ENCODE data around the gene SAG. TPM values are rescaled to one million over a fixed set of nuclear protein-coding genes. Genes with fewer than 3 reads are reported as not detected.
A peak's percentile ranks its signal among the peaks of the same experiment; 100 is the strongest.
"Not testable (repeated sequence)": the region's sequence is repeated elsewhere in the genome, so short reads cannot be mapped to it uniquely, and the experiment has no call there.

The SAG gene
- total RNA-seq, 2 donors from 2014 or later = 0.05 TPM; not detected in 1

DNA sequence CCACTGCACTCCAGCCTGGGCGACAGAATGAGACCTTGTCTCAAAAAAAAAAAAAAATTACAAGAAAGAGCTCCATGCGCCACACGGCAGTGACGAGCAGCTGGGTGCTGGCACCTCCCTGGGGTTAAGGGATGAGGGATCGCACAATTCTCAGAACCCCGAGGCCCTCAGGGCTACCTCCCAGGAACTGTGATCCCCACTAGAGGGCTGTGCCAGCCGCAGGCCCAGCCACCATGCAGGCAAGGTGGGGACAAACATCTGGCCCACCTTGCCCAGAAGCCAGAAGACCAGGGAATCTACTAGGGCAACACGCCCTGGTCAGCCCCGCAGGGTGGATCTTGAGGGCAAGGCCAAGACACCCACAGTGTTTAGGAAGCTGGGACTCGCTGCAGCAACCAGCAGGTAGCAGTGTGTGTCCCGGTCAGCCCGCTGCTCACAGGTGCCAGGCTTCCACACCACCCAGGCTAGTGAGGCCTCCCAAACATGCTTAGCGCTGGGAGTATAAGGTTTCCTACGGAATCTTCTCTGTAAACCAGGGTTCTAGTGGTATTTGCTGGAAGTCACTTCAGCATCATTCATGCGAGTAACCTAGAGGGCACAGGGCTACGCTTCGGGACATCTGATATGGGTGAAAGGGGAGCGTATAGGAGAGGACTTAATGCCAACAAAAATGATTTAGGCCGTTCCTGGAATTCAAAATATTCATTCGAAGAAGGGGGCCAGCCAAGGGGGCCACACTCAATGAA is 6.7 kb downstream of the SAG start:
- no peak for ATAC-seq

DNA sequence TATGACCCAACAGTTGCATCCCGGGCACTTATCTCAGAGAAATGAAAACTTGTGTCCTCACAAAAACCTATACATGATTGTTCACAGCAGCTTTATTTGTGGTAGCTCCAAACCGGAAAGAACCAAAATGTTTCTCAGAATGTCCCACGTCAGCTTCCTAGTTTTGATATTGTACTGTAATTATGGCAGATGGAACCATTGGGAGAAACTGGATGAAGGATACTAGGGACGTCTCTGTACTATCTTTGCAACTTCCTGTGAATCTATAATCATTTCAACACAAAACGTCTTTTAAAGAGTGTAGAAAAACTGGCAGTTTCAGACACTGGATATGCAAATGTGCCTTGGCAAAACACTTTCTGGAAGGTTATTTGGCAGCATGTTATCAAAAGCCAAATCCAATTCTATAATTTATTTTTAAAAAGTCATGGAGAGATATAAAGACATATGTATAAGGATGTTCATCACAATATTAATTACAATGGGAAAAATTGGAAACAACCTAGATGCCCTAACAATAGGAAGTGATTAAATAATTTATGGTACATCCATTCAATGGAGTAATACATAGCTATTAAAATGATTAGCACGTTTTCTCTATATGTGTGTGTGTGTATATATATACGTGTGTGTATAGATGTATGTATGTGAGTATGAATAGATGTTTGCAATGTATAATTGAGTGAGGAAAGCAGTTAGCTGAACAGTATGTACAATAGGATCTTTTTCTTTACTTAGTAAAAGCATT is 9.8 kb downstream of the SAG start:
- ATAC-seq (no peak), DNase-seq (ENCODE audit: low spot score in 2 of 2) (no peak)
- Mint-ChIP-seq H3K27ac (no peak overlapping the region), H3K9me3 (no peaks in the 10 kb centered on the region), H3K36me3 (no peaks in the 10 kb centered on the region)

More for the DNA sequence above, 6.7 kb downstream of the SAG start:
- no peaks in the 10 kb centered on the region for H3K36me3 Mint-ChIP-seq
- DNase-seq (ENCODE audit: low spot score in 2 of 2) = no peak
- no peaks in the 10 kb centered on the region for H3K9me3 Mint-ChIP-seq
- no peak overlapping the region for H3K27ac Mint-ChIP-seq

DNA sequence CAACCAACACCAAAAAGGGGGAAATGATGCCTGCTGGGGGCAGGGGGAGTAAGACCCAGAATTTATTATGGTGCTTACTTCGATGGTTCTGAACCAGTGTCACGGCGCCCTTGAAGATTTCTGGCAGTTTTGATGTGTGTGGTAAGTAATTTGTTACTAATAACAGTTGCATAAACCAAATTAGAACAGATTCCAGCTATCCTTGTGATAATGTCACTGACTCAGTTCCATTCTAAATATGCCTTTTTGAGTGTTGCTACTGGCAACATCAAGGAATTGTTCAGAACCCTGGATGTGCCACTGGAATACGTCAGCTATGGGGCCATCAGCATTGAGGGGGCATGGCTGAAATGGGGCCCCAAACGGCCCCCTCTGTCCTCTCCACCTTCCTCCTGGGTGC is 11.6 kb downstream of the SAG start:
- Mint-ChIP-seq H3K9me3 (no peaks in the 10 kb centered on the region), H3K36me3 (no peaks in the 10 kb centered on the region), H3K27ac (no peak overlapping the region)
- ATAC-seq = no peak
- DNase-seq (ENCODE audit: low spot score in 2 of 2) = no peak

- H3K9me3 Mint-ChIP-seq = no peaks in the 10 kb centered on the region
- peak overlapping the region in 1 of 2 donors; percentile 19 for H3K27ac Mint-ChIP-seq
- no peak for ATAC-seq
- DNase-seq (ENCODE audit: low spot score in 2 of 2) = no peak
- no peaks in the 10 kb centered on the region for H3K36me3 Mint-ChIP-seq
Observed at GRCh38 chr2:233320470-233320869, 12.9 kb downstream of the SAG start.

DNA sequence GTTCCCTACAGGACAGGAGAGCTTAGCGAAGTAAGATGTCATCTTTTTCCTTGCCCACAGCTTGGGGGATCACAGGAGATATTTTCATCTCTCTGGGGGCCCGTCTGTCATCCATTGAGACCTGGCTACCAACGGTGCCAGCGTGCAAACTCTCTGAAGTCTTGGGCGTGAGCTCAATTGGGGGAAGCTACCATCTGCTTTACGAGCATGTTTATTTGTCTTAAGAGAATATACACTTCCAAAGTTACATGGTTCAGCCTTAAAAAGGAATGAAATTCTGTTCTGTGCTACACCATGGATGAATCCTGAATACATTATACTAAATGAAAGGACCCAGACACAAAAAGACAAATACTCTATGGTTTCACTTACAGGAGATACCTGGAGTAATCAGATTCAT is 13.6 kb downstream of the SAG start:
- DNase-seq (ENCODE audit: low spot score in 2 of 2) (no peak), ATAC-seq (no peak)
- H3K36me3 Mint-ChIP-seq = no peaks in the 10 kb centered on the region
- peak overlapping the region in 1 of 2 donors; percentile 19 for H3K27ac Mint-ChIP-seq
- no peaks in the 10 kb centered on the region for H3K9me3 Mint-ChIP-seq

DNA sequence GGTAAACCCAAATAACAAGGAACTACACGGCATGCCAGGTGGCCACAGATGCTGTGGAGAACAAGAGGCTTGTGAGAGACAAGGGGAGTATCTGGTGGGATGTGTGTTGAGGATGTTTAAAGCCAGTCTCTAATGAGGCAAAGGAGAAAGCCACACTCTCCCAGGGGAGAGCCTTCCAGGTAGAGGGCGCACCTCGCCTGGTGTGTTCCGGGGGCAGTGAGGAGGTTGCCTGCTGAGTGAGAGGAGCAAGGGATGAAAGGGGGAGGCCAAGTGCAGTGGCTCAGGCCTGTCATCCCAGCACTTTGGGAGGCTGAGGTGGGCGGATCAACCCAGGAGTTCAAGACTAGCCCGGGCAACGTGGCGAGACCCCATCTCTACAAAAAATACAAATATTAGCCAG is 16.2 kb downstream of the SAG start:
- no peak for ATAC-seq
- DNase-seq (ENCODE audit: low spot score in 2 of 2) = no peak
- H3K9me3 Mint-ChIP-seq = no peaks in the 10 kb centered on the region
- H3K27ac Mint-ChIP-seq = peak overlapping the region in 1 of 2 donors; percentile 9
- no peaks in the 10 kb centered on the region for H3K36me3 Mint-ChIP-seq

GRCh38 chr2:233325256-233325655 is 17.6 kb downstream of the SAG start:
- Mint-ChIP-seq H3K9me3 (no peaks in the 10 kb centered on the region), H3K27ac (no peak overlapping the region), H3K36me3 (no peaks in the 10 kb centered on the region)
- DNase-seq (ENCODE audit: low spot score in 2 of 2) = no peak
- ATAC-seq = no peak

DNA sequence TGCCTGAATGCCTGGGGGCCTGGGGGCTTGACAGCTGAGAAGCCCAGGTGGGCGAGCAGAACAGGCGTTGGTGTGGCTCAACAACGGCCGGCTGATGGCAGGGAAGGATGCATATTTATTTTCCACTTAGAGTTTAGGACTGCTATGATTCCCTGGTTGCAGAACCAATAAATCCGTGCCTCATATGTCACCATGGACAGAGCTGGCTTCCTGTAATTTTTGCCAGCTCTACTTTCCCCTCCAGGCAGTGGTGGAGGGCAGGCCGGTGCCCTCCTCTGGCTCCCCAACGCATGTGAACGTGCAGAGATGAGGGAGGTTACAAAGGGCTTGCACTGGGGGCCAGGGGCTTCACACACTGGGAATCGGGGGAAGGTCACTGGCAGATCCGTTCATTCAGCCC is 18.2 kb downstream of the SAG start:
- DNase-seq (ENCODE audit: low spot score in 2 of 2) = no peak
- peaks cover 0 to under 1% of the 10 kb centered on the region in 2 donors for H3K36me3 Mint-ChIP-seq
- no peaks in the 10 kb centered on the region for H3K9me3 Mint-ChIP-seq
- H3K27ac Mint-ChIP-seq = no peak overlapping the region
- no peak for ATAC-seq

GRCh38 chr2:233326500-233326899 is 18.9 kb downstream of the SAG start:
- Mint-ChIP-seq H3K27ac (no peak overlapping the region), H3K36me3 (peaks cover 0 to 7% of the 10 kb centered on the region in 2 donors), H3K9me3 (peaks cover 0 to 6% of the 10 kb centered on the region in 2 donors)
- no peak for ATAC-seq
- no peak for DNase-seq (ENCODE audit: low spot score in 2 of 2)

- Mint-ChIP-seq H3K36me3 (peaks cover 6 to 15% of the 10 kb centered on the region in 2 donors), H3K9me3 (peaks cover 6 to 13% of the 10 kb centered on the region in 2 donors), H3K27ac (no peak overlapping the region)
- no peak for ATAC-seq
- no peak for DNase-seq (ENCODE audit: low spot score in 2 of 2)
Observed at GRCh38 chr2:233328922-233329321, 21.3 kb downstream of the SAG start.

DNA sequence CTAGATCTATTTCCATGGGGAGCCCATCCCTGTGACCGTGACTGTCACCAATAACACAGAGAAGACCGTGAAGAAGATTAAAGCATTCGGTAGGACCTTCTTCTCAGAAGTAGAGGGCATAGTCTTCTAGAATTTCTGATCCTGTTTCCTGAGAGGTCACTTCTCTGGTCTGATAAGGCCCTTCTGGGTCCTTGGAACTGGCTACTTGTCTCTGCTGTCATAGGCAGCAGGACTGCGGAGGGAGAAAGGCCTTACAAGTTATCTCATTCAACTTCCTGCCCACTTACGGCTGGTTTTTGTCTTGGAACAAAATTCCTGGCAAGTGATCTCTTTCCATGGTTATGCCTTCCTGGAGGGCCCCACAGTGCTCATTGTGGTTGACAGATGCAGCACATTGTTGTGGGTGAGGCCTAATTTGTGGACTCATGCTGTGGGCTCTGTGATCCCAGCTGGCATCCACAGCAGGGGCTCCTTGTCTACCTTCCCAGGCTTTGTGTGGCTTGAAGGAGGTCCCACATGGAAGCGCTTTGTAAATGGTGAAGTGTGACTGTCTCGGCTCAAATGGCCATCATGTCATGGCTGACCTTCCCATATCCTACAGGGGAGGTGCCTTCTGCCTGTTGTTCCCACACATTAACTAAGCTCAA is 22.0 kb downstream of the SAG start:
- Mint-ChIP-seq H3K36me3 (peaks cover 6 to 15% of the 10 kb centered on the region in 2 donors), H3K27ac (no peak overlapping the region), H3K9me3 (peaks cover 6 to 13% of the 10 kb centered on the region in 2 donors)
- DNase-seq (ENCODE audit: low spot score in 2 of 2) (no peak), ATAC-seq (no peak)

- DNase-seq (ENCODE audit: low spot score in 2 of 2) (peak; percentile 32 to 71), ATAC-seq (peak; percentile 75 to 87)
- Mint-ChIP-seq H3K36me3 (peaks cover 6 to 15% of the 10 kb centered on the region in 2 donors), H3K9me3 (peaks cover 6 to 13% of the 10 kb centered on the region in 2 donors), H3K27ac (peak overlapping the region; percentile 82 to 87)
Observed at GRCh38 chr2:233331536-233331935, 23.9 kb downstream of the SAG start.

GRCh38 chr2:233332125-233332524 is 24.5 kb downstream of the SAG start:
- no peak for ATAC-seq

DNA sequence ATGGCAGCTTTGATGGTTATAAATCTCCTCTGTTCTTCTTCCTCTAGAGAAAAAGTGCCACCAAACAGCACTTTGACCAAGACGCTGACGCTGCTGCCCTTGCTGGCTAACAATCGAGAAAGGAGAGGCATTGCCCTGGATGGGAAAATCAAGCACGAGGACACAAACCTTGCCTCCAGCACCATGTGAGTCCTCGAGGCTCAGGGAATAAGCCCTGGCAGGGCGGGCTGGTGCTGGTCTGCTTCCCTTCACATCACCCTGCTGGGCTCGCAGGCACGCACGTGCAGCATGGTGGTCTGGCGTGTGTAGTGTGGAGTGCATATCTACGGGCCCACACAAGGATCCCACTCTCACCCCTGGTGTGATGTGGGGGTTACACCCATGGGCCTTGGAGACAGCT is 27.3 kb downstream of the SAG start:
- no peak for DNase-seq (ENCODE audit: low spot score in 2 of 2)
- H3K36me3 Mint-ChIP-seq = peaks cover 6 to 15% of the 10 kb centered on the region in 2 donors
- peaks cover 6 to 13% of the 10 kb centered on the region in 2 donors for H3K9me3 Mint-ChIP-seq
- no peak for ATAC-seq
- no peak overlapping the region for H3K27ac Mint-ChIP-seq

More at GRCh38 chr2:233332125-233332524, 24.5 kb downstream of the SAG start:
- peaks cover 6 to 15% of the 10 kb centered on the region in 2 donors for H3K36me3 Mint-ChIP-seq
- H3K9me3 Mint-ChIP-seq = peaks cover 6 to 13% of the 10 kb centered on the region in 2 donors
- no peak for DNase-seq (ENCODE audit: low spot score in 2 of 2)
- peak overlapping the region; percentile 82 to 87 for H3K27ac Mint-ChIP-seq

DNA sequence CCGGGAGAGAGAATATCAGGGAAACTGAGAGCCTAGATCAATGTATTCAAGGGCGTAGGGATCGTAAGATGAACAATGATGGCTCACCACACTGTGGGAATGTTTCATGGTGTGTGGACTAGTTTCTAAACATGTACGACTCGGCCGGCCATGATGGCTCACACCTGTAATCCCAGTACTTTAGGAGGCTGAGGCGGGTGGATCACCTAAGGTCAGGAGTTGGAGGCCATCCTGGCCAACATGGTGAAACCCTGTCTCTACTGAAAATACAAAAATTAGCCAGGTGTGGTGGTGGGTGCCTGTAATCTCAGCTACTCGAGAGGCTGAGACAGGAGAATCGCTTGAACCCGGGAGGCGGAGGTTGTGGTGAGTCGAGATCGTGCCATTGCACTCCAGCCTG is 28.5 kb downstream of the SAG start:
- H3K27ac Mint-ChIP-seq; DNase-seq (ENCODE audit: low spot score in 2 of 2); ATAC-seq: not testable (repeated sequence)
- peaks cover 6 to 12% of the 10 kb centered on the region in 2 donors for H3K36me3 Mint-ChIP-seq
- H3K9me3 Mint-ChIP-seq = peaks cover 6 to 11% of the 10 kb centered on the region in 2 donors

GRCh38 chr2:233336541-233336940 is 28.9 kb downstream of the SAG start:
- no peak for DNase-seq (ENCODE audit: low spot score in 2 of 2)
- peaks cover 6% of the 10 kb centered on the region in 2 donors for H3K9me3 Mint-ChIP-seq
- no peak for ATAC-seq
- H3K27ac Mint-ChIP-seq = no peak overlapping the region
- peaks cover 6 to 7% of the 10 kb centered on the region in 2 donors for H3K36me3 Mint-ChIP-seq

DNA sequence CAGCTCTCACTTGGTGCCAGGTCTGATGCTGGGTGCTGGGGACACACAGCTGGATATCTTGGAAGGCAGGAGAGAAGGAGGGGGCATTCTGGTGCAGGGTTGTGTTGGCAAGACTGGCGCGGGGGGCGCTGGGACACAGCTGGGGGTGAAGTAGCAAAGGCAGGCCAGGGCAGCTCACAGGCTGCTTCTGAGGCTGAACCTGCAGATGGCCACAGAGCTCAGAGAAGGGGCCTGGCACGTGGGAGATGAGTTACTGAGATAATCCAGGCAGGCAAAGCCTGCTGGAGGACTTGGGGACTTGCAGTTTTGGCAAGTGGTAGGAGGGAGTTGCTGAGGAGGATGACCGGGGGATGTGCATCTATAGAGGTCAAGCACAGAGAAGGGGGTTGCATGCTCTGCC is 30.4 kb downstream of the SAG start:
- no peak for ATAC-seq
- Mint-ChIP-seq H3K27ac (no peak overlapping the region), H3K9me3 (no peaks in the 10 kb centered on the region), H3K36me3 (no peaks in the 10 kb centered on the region)
- DNase-seq (ENCODE audit: low spot score in 2 of 2) = no peak

Measured in activated naive CD4-positive, alpha-beta T cell treated with anti-CD3 and anti-CD28 coated beads, Interleukin-2, amount 50 U/mL, for 72 hours (primary cell).